IPS-20b (cell line): ENCODE data around the gene IRF5.

Experiments used
- H3K27ac ChIP-seq: one replicate; pipeline ENCODE4 v1.5.1; 2013; ENCODE audit warnings: low read length
- H3K27me3 ChIP-seq: 2 replicates; pipeline ENCODE4 v1.6.1; 2013; ENCODE audit warnings: mild to moderate bottlenecking, low read length, inconsistent platforms; ENCODE audit not compliant: insufficient read depth
- H3K36me3 ChIP-seq: 2 replicates; pipeline ENCODE4 v1.6.1; 2013; ENCODE audit warnings: low read depth, mild to moderate bottlenecking, inconsistent platforms, low read length, moderate library complexity; ENCODE audit not compliant: insufficient read depth
- H3K4me1 ChIP-seq: 2 replicates; pipeline ENCODE4 v1.6.1; 2013; ENCODE audit warnings: mild to moderate bottlenecking, control low read depth, inconsistent platforms, low read length, moderate library complexity; ENCODE audit not compliant: insufficient read depth
- H3K4me3 ChIP-seq: 2 replicates; pipeline ENCODE4 v1.5.1; 2013; ENCODE audit warnings: mild to moderate bottlenecking, low read length, inconsistent platforms
- H3K9ac ChIP-seq: 2 replicates; pipeline ENCODE4 v1.6.1; 2013; ENCODE audit warnings: low read depth, mild to moderate bottlenecking, inconsistent platforms, low read length, moderate library complexity
- H3K9me3 ChIP-seq: 2 replicates; pipeline ENCODE4 v1.6.1; 2013; ENCODE audit warnings: mild to moderate bottlenecking, low read depth, low read length, inconsistent platforms; ENCODE audit not compliant: insufficient read depth

The IRF5 gene

DNA sequence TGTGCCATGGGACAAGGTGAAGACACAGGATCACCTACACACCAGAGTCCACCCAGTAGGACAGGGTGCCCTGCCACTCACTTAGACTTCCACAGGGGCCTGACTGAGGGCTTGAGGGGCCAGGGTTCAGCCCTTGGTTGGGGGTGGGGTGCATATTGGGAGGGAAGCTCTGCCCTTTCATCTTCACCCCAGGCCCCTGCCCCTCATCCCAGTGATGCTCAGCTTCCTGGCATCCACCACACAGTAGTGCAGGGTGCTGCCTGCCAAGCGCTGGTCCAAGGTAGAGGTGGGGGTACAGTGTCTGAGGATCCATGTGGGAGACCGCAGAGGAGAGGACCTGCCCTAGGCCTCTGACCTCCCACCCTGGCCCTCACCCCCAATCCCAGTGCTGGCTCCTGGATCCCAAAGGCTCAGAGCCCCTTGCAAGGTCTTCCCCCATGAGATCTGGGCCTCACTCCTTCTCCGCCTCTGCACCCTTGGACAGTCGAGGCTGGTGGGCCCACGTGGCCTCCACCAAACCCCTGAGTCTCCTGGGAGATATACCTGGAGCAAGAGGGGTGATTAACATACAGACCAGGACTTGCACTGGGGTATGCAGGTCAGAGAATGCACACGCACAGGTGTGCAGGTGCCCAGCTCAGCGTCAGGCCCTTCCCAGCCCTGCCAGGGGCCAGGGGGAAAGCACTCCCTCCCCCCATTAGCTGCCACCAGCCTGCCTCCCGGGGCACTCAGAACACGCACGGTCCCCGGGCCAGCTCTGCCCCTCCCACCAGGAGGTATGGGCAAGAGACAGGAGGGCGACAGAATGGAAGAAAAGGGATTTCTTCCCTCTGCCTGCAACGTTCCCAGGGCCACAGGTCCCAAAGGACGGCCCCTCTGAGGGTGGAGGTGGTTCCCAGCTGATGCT, 8.6 kb upstream of the IRF5 start:
- H3K4me3 ChIP-seq, result no peak overlapping the region
- H3K36me3 ChIP-seq, result no peaks in the 10 kb centered on the region
- no peak overlapping the region for H3K9ac ChIP-seq
- H3K9me3 ChIP-seq, result no peaks in the 10 kb centered on the region
- H3K27ac ChIP-seq, result no peak overlapping the region
- no peaks in the 10 kb centered on the region for H3K4me1 ChIP-seq
- no peaks in the 10 kb centered on the region; the same call in 1 of the 2 replicates for H3K27me3 ChIP-seq

DNA sequence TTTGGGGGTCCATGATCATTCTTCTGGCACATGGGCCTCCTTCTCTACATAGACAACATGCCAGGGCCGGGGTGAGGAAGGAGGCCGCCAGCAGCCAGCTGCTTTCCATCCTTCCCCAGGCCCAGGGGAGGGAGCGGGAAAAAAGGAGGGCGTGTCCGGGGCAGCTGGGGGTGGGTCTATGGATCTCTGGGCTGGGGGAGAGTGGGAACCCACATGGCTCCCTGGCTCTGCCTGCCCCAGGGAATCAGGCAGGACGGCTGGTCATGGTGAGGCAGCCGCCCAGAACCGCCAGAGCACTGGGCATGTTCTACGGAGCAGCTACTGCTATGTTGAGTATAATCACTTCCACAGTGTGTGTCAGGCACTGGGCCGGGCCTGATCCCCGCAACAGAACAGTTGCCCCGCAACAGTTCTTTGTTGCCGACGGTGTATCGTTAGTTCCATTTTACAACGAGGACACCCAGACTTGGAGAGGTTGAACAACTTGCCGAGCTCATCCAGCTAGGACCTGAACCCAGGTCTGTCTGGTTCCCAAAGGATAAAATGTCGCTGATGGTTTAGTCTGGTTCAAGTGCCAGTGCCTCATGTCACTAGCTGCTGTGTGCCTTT, 6.4 kb upstream of the IRF5 start:
- Histone ChIP-seq H3K4me1 (no peaks in the 10 kb centered on the region), H3K9ac (no peak overlapping the region), H3K36me3 (no peaks in the 10 kb centered on the region), H3K27me3 (peaks cover 20% of the 10 kb centered on the region), H3K9me3 (no peaks in the 10 kb centered on the region), H3K27ac (no peak overlapping the region), H3K4me3 (no peak overlapping the region)

DNA sequence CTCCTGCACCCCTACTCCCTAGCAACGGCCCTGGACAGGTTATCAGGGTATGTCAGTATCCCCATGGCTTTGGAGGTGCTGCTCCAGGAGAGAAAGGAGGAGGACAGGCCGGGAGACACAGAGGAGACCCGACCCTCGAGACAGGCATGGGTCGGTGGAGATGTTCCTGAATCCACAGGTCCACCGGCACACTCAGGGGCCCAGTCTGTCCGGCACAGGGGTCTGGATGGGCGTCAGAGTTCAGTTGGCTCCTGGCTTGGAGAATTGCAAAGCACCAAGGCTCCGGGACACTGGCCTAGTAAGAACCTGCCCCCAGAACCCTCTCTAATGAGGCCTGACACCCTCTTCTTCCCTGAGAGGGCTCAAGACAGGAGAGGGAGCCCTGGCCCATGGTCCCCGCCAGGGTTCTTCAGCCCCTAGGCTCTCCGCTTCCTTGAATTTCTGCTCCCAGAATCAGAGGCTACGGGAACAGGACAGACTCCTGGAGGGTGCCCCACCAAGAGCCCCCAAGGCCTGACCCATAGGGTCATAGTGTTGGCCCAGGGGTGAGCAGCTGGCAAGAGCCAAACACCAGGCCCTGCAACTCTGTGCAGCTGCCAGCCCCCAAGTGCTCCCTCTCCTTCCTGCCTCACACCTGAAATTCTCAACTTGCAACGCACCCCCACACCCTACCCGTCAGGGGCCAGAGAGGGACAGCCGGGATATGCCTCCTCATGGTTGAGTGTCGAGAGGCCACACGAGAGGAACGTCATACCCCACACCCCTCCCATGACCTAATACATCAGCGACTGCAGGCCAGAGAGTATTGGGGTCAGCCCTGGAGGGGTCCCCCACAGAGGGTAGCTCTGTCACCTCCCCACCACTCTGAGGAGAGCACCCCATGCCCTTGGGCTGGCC, 5.5 kb upstream of the IRF5 start:
- H3K36me3 ChIP-seq, result no peaks in the 10 kb centered on the region
- H3K27me3 ChIP-seq, result peaks cover 29% of the 10 kb centered on the region
- no peak overlapping the region for H3K9ac ChIP-seq

DNA sequence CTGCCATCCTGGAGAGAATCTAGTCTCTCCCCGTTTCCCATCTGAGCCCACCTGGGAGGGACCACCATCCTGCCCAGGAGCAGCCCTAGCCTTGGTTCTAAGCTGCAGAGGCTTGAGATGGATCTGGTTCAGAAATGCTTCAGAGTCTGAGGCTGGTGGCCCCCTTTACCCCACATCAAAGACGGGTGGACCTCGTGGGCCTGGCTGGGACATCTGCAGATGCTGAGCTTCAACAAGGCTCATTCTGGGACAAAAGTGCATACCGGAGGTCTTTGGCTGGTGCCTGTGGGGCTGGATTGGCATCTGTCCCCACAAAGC, 4.9 kb upstream of the IRF5 start:
- H3K9ac ChIP-seq, result no peak overlapping the region
- no peaks in the 10 kb centered on the region for H3K4me1 ChIP-seq
- peaks cover 35% of the 10 kb centered on the region for H3K27me3 ChIP-seq

More for the DNA sequence above, 5.5 kb upstream of the IRF5 start:
- Histone ChIP-seq H3K9me3 (no peaks in the 10 kb centered on the region), H3K27ac (no peak overlapping the region), H3K4me1 (no peaks in the 10 kb centered on the region), H3K4me3 (no peak overlapping the region)

DNA sequence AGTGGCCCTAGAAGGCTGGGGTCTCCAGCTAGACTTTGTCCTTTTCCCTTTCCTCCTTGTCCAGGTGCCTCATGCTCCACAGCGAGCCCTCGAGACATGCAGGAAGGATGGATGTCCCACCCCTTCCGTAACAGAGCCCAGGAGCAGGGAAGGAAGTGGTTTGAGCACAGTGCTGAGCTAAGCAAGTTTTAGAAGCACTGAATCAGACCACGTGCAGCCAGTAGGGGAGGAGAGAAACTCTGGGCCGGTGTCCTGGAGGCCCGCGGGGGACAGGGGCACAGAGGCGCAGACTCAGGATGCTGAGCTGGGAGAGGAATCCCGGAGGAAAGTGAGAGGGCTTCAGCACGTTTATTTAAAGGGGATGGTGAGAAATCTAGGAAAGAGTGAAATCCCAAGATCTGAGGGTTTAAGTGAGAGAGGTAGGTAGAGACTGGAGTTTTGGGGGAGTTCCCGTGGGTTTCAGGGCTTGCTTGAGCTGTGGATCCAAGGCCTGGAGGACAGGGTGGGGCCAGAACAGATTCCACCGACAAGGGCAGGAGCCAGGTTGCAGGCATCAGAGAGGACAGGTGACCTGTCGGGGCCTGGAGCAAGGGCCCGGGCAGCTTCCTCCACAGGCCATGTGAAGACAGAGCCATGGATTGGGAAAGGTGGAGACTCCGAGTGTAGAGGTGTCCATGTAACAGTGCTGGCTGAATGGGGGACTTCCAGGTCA, 4.4 kb upstream of the IRF5 start:
- Histone ChIP-seq H3K36me3 (no peaks in the 10 kb centered on the region), H3K9ac (no peak overlapping the region), H3K27ac (no peak overlapping the region), H3K4me3 (no peak overlapping the region), H3K4me1 (no peaks in the 10 kb centered on the region), H3K9me3 (no peaks in the 10 kb centered on the region), H3K27me3 (peaks cover 40% of the 10 kb centered on the region)

More for the DNA sequence above, 4.9 kb upstream of the IRF5 start:
- H3K4me3 ChIP-seq, result no peak overlapping the region
- no peak overlapping the region for H3K27ac ChIP-seq
- H3K9me3 ChIP-seq, result no peaks in the 10 kb centered on the region
- no peaks in the 10 kb centered on the region for H3K36me3 ChIP-seq

DNA sequence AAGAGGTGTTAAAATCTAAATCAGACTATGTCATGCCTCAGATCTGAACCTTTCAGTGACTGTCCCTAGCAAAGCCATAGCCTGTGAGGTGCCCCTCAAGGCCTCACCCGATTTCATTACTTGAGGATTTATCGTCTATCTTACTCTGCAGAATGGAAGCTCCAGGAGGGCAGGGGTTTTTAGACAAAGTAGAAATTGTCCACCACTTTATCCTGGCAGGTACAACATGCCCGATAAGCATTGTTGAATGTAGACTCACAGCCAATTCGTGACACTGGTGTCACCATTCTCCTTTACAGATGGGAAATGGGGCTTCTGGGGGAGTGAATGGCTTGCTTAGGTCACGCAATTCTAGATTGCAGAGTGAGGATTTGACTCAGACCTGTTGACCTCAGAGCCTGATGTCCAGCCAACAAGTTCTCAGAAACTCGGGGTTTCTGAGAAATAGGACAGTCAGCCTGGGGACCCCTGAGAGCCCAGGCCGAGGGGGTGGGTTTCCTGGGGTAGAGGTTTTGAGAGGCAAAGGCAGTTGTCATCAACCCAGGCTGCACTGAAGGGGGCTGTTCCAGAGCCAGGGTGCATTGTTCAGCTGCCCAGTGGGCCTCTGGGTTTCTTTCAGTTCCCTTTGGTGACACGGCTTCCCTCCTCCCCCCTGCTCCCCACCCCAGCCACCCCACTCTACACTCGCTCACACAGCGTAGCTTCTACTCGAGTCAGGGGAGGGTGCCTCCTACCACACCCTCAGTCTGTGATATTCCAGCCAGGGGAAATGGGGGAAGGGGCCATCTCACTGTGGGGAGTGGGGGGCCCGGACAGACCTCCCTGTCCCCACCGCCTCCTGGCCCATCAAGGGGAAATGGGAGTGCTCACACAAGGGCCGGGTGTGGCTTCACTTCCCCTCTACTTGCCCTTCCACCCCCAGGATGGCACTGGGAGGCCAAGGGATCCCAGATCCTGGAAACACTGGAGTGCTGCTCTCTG, 3.1 kb upstream of the IRF5 start:
- Histone ChIP-seq H3K4me3 (no peak overlapping the region), H3K27me3 (peaks cover 53% of the 10 kb centered on the region), H3K36me3 (no peaks in the 10 kb centered on the region), H3K27ac (no peak overlapping the region), H3K4me1 (no peaks in the 10 kb centered on the region), H3K9me3 (no peaks in the 10 kb centered on the region), H3K9ac (no peak overlapping the region)

DNA sequence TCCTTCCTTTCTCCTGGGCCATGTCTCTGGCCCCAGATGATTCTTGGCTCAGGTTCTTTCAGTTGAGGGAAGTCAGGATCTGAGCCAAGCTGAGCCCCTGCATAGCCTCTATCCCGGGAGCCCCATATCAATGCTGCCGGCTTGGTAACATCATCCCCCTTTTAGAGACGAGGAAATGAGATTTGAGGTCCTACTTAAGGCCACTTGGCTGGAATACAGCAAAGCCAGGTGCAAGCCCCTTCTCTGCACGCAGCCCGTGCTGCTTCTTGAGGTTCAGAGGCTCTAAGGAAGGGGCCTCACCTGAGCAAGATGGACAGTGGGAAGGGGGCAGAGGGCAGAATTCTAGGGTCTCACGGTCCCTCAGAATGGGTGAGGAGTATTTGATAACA, 2.4 kb upstream of the IRF5 start:
- H3K27me3 ChIP-seq, result peaks cover 60% of the 10 kb centered on the region
- H3K9me3 ChIP-seq, result no peaks in the 10 kb centered on the region
- H3K4me3 ChIP-seq, result no peak overlapping the region
- no peak overlapping the region for H3K9ac ChIP-seq
- no peaks in the 10 kb centered on the region for H3K4me1 ChIP-seq
- no peak overlapping the region for H3K27ac ChIP-seq
- H3K36me3 ChIP-seq, result no peaks in the 10 kb centered on the region

DNA sequence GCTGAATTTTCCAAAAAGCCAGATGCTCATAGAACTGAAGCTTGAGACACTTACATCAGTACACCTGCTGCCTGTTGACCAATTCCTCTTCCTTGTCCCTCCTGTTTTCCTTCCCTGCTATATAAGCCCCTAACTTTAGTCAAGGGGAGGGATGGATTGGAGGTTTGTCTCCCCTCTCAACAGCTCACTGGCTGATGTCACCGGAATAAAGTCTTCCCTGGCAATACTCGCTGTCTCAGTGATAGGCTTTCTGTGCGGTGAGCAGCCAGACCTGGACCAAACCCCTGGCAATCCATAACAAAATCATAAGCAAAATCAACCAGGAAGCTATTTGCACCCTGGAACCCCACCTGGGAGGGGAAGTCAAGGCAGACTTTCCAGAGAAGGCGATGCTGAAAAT, 929 bp upstream of the IRF5 start:
- no peaks in the 10 kb centered on the region for H3K36me3 ChIP-seq
- H3K9ac ChIP-seq, result no peak overlapping the region
- no peaks in the 10 kb centered on the region for H3K9me3 ChIP-seq
- H3K27ac ChIP-seq, result no peak overlapping the region
- no peak overlapping the region for H3K4me3 ChIP-seq
- no peaks in the 10 kb centered on the region for H3K4me1 ChIP-seq
- peaks cover 66% of the 10 kb centered on the region for H3K27me3 ChIP-seq

DNA sequence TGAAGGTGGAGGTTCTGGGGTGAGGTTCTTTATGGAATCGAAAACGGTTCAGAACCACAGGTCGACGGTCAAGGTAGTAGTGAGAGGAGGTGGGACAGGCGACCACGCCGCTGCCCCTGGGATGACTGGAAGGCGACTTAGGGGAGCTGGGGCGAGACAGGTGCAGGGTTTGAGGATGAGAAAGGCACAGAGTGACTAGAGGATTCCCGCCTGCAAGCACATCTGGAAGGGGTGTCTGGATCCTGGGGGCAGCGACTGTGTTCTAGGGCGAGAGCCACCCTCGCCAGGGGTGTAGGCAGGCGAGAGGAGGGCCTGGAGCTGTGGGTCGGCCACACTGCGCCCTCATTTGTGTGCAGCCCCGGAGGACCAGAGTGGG, 468 bp upstream of the IRF5 start:
- no peaks in the 10 kb centered on the region for H3K9me3 ChIP-seq
- no peaks in the 10 kb centered on the region for H3K36me3 ChIP-seq
- H3K4me1 ChIP-seq, result no peaks in the 10 kb centered on the region
- peaks cover 66% of the 10 kb centered on the region for H3K27me3 ChIP-seq
- H3K27ac ChIP-seq, result no peak overlapping the region
- H3K9ac ChIP-seq, result no peak overlapping the region
- peak overlapping the region; percentile 78; the same call in 1 of the 2 replicates for H3K4me3 ChIP-seq

DNA sequence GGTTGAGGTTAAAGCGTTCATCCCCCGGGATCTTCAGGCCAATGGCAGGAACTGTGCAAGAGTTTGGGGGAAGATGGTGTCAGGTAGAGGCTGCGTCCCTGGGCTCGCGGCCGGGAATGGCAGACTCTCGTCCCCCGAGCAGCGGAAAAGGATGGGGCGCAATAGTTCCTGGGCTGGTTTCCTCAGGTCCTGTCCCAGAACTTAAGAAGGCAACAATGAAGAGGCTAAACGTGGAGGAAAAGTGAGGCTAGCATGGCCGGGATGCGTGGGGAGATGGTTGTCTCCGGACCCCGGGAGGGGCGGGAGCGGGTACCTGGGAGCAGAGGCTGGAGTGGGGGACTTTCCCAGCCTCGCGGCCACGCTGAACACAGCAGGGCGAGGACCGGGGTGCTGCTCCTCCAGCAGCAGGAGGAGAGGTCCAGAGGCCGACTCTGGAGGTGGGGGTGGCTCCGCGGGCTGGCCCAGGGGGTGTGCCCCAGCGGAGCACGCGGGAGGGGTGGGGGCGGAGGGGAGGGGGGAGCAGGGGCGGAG, 882 bp downstream of the IRF5 start:
- Histone ChIP-seq H3K9ac (no peak overlapping the region), H3K27ac (no peak overlapping the region), H3K4me3 (peak overlapping the region; percentile 78)

More for the DNA sequence above, 882 bp downstream of the IRF5 start:
- Histone ChIP-seq H3K9me3 (no peaks in the 10 kb centered on the region), H3K4me1 (no peaks in the 10 kb centered on the region), H3K36me3 (no peaks in the 10 kb centered on the region), H3K27me3 (peaks cover 66% of the 10 kb centered on the region)
